Muscle layer of colon (tissue), 2 donors: ENCODE data around the gene POLK.
A peak's percentile ranks its signal among the peaks of the same experiment; 100 is the strongest.

Experiments
- H3K27ac ChIP-seq: one replicate; pipeline ENCODE4 v1.7.0; 2013; ENCODE audit warnings: low read depth, mild to moderate bottlenecking, low read length, moderate library complexity
- H3K27me3 ChIP-seq, 2 donors: one replicate each; pipeline ENCODE4 v1.7.0; 2013; ENCODE audit warnings: low read length in 2 of 2, mild to moderate bottlenecking in 2 of 2; ENCODE audit not compliant: insufficient read depth in 2 of 2, control insufficient read depth in 1 of 2
- H3K36me3 ChIP-seq: one replicate; pipeline ENCODE4 v1.7.0; 2013; ENCODE audit warnings: mild to moderate bottlenecking, low read length; ENCODE audit not compliant: insufficient read depth
- H3K4me1 ChIP-seq: one replicate; pipeline ENCODE4 v1.7.0; 2013; ENCODE audit warnings: mild to moderate bottlenecking, low read length; ENCODE audit not compliant: insufficient read depth
- H3K4me3 ChIP-seq, 2 donors: one replicate each; pipeline ENCODE4 v1.7.0; 2013; ENCODE audit warnings: low read length in 2 of 2, low read depth in 1 of 2, mild to moderate bottlenecking in 1 of 2, moderate library complexity in 1 of 2
- H3K9ac ChIP-seq: one replicate; pipeline ENCODE4 v1.7.0; 2013; ENCODE audit warnings: low read length
- H3K9me3 ChIP-seq: one replicate; pipeline ENCODE4 v1.7.0; 2013; ENCODE audit warnings: mild to moderate bottlenecking, low read length
- donor health status: abdominal sarcoma.
- donor health status: Adenocarcinoma of cecum.

Gene POLK

DNA sequence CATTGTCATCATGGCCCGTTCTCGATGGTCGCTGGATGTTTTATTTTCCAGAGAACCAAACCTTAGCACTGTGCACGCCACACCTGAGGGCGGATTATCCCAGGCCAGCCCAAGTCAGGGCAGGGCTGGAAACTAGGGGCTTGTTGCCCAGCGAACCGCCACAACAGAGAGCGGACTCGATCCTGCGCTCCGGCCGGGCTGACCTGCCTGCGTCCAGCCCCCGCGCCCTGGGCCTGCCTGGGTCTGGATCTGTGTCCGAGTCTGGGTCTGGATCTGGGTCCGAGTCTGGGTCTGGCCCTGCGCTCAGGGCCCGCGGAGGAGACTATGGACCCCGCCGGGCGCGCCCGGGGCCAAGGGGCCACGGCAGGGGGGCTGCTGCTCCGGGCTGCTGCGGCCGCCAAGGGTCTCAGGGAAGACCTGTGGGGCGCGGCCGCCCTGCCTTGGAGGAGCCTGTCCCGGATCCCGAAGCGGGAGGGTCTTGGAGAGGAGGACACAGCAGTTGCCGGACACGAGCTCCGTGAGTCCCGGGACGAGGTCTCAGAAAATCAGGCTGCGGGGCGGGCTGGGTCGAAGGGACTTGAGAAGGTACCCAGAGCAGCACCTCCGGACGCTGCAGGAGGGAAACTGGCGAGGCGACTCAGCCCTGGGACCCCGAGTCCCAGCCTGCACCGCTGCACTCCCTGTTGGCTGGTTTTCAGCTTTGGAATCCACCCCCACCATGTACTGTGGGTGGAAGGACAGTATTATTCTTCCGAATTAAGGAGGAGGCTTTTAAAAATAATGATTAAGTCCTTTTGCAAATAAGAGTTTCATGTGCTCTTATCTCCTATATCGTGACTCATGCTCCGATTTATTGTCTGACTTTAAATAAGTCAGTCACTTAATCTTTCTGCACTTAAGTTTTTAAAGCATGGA is 99.9 kb downstream of the POLK start, which contains the start of gene ANKDD1B:
ANKDD1B (plus strand) TSS at position 143 of the 915 bp plus-strand sequence; CDS start at position 325, 182 bp downstream.
- no peaks in the 10 kb centered on the region for H3K36me3 ChIP-seq
- peak within 1 kb of the TSS; percentile 20 for H3K9ac ChIP-seq
- H3K4me1 ChIP-seq, result peaks cover 1% of the 10 kb centered on the region
- H3K9me3 ChIP-seq, result no peaks in the 10 kb centered on the region
- H3K27me3 ChIP-seq, result no peaks in the 10 kb centered on the region
- peak within 1 kb of the TSS; percentile 58 to 63 for H3K4me3 ChIP-seq
- H3K27ac ChIP-seq, result no peak within 1 kb of the TSS

DNA sequence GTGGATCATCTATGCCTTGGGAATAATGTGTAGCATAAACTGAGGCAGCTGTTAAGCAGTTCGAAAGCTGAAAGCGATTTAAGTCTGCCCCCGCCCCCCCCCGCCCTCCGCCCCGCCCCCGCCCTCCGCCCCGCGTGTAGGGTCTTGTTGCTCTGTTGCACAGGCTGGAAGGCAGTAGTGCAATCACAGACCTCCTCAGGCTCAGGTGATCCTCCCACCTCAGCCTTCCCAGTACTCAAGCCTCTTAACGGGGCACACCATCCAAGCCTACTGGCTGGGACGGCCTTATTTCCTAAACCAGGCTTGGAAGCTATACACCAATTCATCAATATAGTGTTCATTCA is 100.5 kb downstream of the POLK start:
- Histone ChIP-seq H3K4me3 (peak overlapping the region in 1 of 2 donors; percentile 63), H3K27ac (no peak overlapping the region), H3K27me3 (no peaks in the 10 kb centered on the region)

GRCh38 chr5:75612901-75613300 is 101.2 kb downstream of the POLK start:
- H3K4me1 ChIP-seq, result peaks cover 8% of the 10 kb centered on the region
- H3K9ac ChIP-seq, result no peak overlapping the region
- no peak overlapping the region for H3K27ac ChIP-seq
- no peaks in the 10 kb centered on the region for H3K36me3 ChIP-seq
- no peaks in the 10 kb centered on the region for H3K27me3 ChIP-seq
- H3K9me3 ChIP-seq, result no peaks in the 10 kb centered on the region
- H3K4me3 ChIP-seq, result no peak overlapping the region

More for the DNA sequence above, 100.5 kb downstream of the POLK start:
- no peaks in the 10 kb centered on the region for H3K36me3 ChIP-seq
- no peaks in the 10 kb centered on the region for H3K9me3 ChIP-seq
- H3K9ac ChIP-seq, result no peak overlapping the region
- H3K4me1 ChIP-seq, result peaks cover 7% of the 10 kb centered on the region

- H3K9me3 ChIP-seq, result no peaks in the 10 kb centered on the region
- no peaks in the 10 kb centered on the region for H3K27me3 ChIP-seq
- H3K9ac ChIP-seq, result no peak overlapping the region
- H3K27ac ChIP-seq, result no peak overlapping the region
- H3K36me3 ChIP-seq, result no peaks in the 10 kb centered on the region
- H3K4me1 ChIP-seq, result peaks cover 8% of the 10 kb centered on the region
- no peak overlapping the region for H3K4me3 ChIP-seq
Observed at GRCh38 chr5:75614176-75614575, 102.5 kb downstream of the POLK start.

GRCh38 chr5:75616371-75616881 is 104.7 kb downstream of the POLK start:
- no peaks in the 10 kb centered on the region for H3K36me3 ChIP-seq
- H3K4me1 ChIP-seq, result peaks cover 8% of the 10 kb centered on the region
- no peaks in the 10 kb centered on the region for H3K9me3 ChIP-seq
- no peaks in the 10 kb centered on the region for H3K27me3 ChIP-seq
- no peak overlapping the region for H3K27ac ChIP-seq
- H3K4me3 ChIP-seq, result no peak overlapping the region
- no peak overlapping the region for H3K9ac ChIP-seq

DNA sequence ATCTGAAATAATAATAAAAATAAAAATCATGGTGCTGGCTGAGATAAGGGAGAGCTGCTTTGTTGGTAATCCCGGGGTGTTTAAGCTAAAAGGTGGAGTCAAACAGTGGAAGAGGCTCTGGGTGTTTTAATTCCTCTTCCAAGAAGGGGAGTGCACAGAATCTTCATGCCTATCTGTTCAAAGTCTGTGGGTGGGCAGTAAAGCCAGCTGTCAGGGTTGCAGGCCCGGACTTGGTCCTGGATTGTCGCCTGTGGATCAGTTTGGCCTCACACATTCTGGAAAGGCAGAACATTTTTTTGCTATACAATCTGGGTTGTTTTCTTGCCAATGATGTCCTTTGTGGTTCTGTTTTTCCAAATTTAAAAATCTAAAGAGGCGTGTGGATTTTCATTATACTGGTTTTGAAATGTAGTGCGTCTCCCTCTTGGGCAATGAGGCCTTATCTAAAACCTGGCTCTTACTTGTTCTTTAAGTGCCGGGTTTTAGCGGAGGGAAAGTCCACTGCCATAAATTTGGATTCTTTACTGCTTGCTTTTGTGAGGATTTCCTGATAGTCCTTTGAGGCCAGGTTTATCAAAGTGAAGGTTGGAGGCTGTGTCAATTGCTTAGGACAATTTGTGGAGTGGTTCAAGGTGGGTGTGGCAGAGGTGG is 105.4 kb downstream of the POLK start:
- no peak overlapping the region for H3K27ac ChIP-seq

GRCh38 chr5:75617736-75618352 is 106.2 kb downstream of the POLK start:
- H3K36me3 ChIP-seq, result no peaks in the 10 kb centered on the region
- no peaks in the 10 kb centered on the region for H3K9me3 ChIP-seq
- no peak overlapping the region for H3K27ac ChIP-seq
- H3K9ac ChIP-seq, result no peak overlapping the region
- H3K4me1 ChIP-seq, result peaks cover 8% of the 10 kb centered on the region
- no peak overlapping the region for H3K4me3 ChIP-seq
- H3K27me3 ChIP-seq, result no peaks in the 10 kb centered on the region

More for the DNA sequence above, 105.4 kb downstream of the POLK start:
- Histone ChIP-seq H3K9me3 (no peaks in the 10 kb centered on the region), H3K9ac (no peak overlapping the region), H3K27me3 (no peaks in the 10 kb centered on the region), H3K4me3 (no peak overlapping the region), H3K4me1 (peaks cover 8% of the 10 kb centered on the region), H3K36me3 (no peaks in the 10 kb centered on the region)

DNA sequence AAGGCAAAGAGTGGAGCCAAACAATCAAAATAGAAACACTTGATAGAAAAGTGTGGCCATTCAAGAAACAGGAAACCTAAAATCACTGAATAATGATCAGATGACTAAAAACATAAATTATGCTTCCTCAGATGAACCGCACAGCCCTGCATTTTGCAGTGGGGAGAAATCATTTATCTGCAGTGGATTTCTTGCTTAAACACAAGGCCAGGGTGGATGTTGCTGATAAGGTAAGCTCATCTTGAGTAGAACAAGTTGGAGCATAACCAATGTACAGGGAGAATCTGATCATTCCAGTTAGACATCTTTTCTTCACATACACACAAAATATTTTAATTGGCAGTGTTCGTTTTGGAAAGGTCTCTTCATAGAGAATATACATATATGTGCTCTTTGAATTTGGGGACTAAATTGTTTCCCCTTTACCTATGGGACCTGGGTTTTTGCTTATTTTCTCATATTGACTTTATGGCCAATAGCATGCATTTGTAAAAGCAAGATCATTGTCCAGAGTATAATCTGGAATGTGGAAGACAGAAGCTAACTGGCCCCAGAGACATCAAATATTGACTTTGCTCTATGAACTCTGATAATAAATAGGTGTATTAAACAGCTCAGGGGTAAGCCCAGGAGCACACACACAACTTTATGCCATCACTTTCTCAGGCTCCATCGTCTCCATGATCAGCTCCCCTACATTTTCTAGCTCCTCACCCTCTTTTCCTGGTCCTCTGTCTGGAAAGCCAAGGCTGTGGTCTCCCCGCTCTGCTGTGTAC is 108.7 kb downstream of the POLK start:
- no peak overlapping the region for H3K27ac ChIP-seq

DNA sequence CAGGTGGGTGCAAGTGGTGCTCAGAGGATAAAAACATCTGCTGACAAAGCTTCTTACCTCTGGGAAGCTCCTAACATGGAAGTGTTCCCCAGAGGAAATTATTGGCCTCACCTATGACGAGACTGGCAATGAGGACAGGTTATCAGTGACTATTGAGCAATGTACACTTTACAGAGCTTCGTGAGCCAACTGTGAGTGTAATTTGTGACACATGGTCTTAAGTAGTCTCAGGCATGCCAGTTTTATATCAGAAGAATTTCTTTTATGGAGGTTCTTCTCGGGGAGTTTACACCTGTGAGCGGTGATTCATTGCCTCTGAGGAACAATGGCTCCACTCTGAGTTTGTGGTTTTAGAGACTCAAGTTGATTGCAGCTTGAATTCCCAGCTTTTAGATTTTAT is 110.9 kb downstream of the POLK start:
- Histone ChIP-seq H3K9ac (no peak overlapping the region), H3K4me1 (no peaks in the 10 kb centered on the region), H3K9me3 (no peaks in the 10 kb centered on the region), H3K27me3 (no peaks in the 10 kb centered on the region), H3K36me3 (no peaks in the 10 kb centered on the region), H3K4me3 (no peak overlapping the region), H3K27ac (no peak overlapping the region)

More for the DNA sequence above, 108.7 kb downstream of the POLK start:
- no peaks in the 10 kb centered on the region for H3K36me3 ChIP-seq
- H3K4me3 ChIP-seq, result no peak overlapping the region
- H3K27me3 ChIP-seq, result no peaks in the 10 kb centered on the region
- H3K9me3 ChIP-seq, result no peaks in the 10 kb centered on the region
- H3K9ac ChIP-seq, result no peak overlapping the region
- peaks cover 8% of the 10 kb centered on the region for H3K4me1 ChIP-seq

- Histone ChIP-seq H3K27me3 (no peaks in the 10 kb centered on the region), H3K9me3 (no peaks in the 10 kb centered on the region), H3K27ac (no peak overlapping the region), H3K4me1 (no peaks in the 10 kb centered on the region), H3K36me3 (no peaks in the 10 kb centered on the region), H3K4me3 (no peak overlapping the region), H3K9ac (no peak overlapping the region)
Observed at GRCh38 chr5:75623846-75624245, 112.2 kb downstream of the POLK start.

GRCh38 chr5:75626959-75627358 is 115.3 kb downstream of the POLK start:
- Histone ChIP-seq H3K4me3 (no peak overlapping the region), H3K9me3 (no peaks in the 10 kb centered on the region), H3K27ac (no peak overlapping the region), H3K27me3 (no peaks in the 10 kb centered on the region), H3K4me1 (no peaks in the 10 kb centered on the region), H3K9ac (no peak overlapping the region), H3K36me3 (no peaks in the 10 kb centered on the region)
